Measurements from ENCODE around the gene GSE1. TPM values are rescaled to one million over a fixed set of nuclear protein-coding genes. Genes with fewer than 3 reads are reported as not detected.

GSE1 gene
- polyA plus RNA-seq, 1 donor: 94.9 TPM

GRCh38 chr16:85627526-85628264 is 14.6 kb downstream of the GSE1 start:
- no peak overlapping the region for H3K4me3 ChIP-seq (ENCODE audit: low read length)
- no CpG with 5 or more reads among the region's 30 CpGs for WGBS (ENCODE audit: insufficient coverage, low lambda C conversion rate)
- H3K27me3 ChIP-seq (ENCODE audit: control insufficient read depth, insufficient read depth, low read length): no peaks in the 10 kb centered on the region
- peaks cover 31% of the 10 kb centered on the region for H3K4me1 ChIP-seq (ENCODE audit: control insufficient read depth, insufficient read depth, low read length)
- peaks cover 22% of the 10 kb centered on the region for H3K9me3 ChIP-seq (ENCODE audit: control insufficient read depth, low read depth, low read length)
- peak overlapping the region; percentile 29 for H3K27ac ChIP-seq (ENCODE audit: low read length)
- H3K36me3 ChIP-seq (ENCODE audit: control insufficient read depth, insufficient read depth, low read length): peaks cover 10% of the 10 kb centered on the region
- no peak for DNase-seq

GRCh38 chr16:85628265-85628556 is 15.1 kb downstream of the GSE1 start:
- no CpG with 5 or more reads among the region's 5 CpGs for WGBS (ENCODE audit: insufficient coverage, low lambda C conversion rate)
- H3K9me3 ChIP-seq (ENCODE audit: control insufficient read depth, low read depth, low read length): peaks cover 22% of the 10 kb centered on the region
- H3K36me3 ChIP-seq (ENCODE audit: control insufficient read depth, insufficient read depth, low read length): peaks cover 10% of the 10 kb centered on the region
- no peaks in the 10 kb centered on the region for H3K27me3 ChIP-seq (ENCODE audit: control insufficient read depth, insufficient read depth, low read length)
- peaks cover 31% of the 10 kb centered on the region for H3K4me1 ChIP-seq (ENCODE audit: control insufficient read depth, insufficient read depth, low read length)
- H3K27ac ChIP-seq (ENCODE audit: low read length): peak overlapping the region; percentile 29
- DNase-seq: no peak
- H3K4me3 ChIP-seq (ENCODE audit: low read length): no peak overlapping the region

- H3K27ac ChIP-seq (ENCODE audit: low read length): no peak overlapping the region
- H3K36me3 ChIP-seq (ENCODE audit: control insufficient read depth, insufficient read depth, low read length): peaks cover 10% of the 10 kb centered on the region
- H3K4me3 ChIP-seq (ENCODE audit: low read length): no peak overlapping the region
- H3K27me3 ChIP-seq (ENCODE audit: control insufficient read depth, insufficient read depth, low read length): no peaks in the 10 kb centered on the region
- no peak for DNase-seq
- peaks cover 31% of the 10 kb centered on the region for H3K4me1 ChIP-seq (ENCODE audit: control insufficient read depth, insufficient read depth, low read length)
- WGBS (ENCODE audit: insufficient coverage, low lambda C conversion rate): no CpG with 5 or more reads among the region's 14 CpGs
- H3K9me3 ChIP-seq (ENCODE audit: control insufficient read depth, low read depth, low read length): peaks cover 22% of the 10 kb centered on the region
Observed at GRCh38 chr16:85628645-85629044, 15.5 kb downstream of the GSE1 start.

- no CpG with 5 or more reads among the region's 10 CpGs for WGBS (ENCODE audit: insufficient coverage, low lambda C conversion rate)
- no peak overlapping the region for H3K27ac ChIP-seq (ENCODE audit: low read length)
- H3K36me3 ChIP-seq (ENCODE audit: control insufficient read depth, insufficient read depth, low read length): peaks cover 12% of the 10 kb centered on the region
- H3K4me3 ChIP-seq (ENCODE audit: low read length): no peak overlapping the region
- no peaks in the 10 kb centered on the region for H3K27me3 ChIP-seq (ENCODE audit: control insufficient read depth, insufficient read depth, low read length)
- peaks cover 22% of the 10 kb centered on the region for H3K9me3 ChIP-seq (ENCODE audit: control insufficient read depth, low read depth, low read length)
- H3K4me1 ChIP-seq (ENCODE audit: control insufficient read depth, insufficient read depth, low read length): peaks cover 31% of the 10 kb centered on the region
- no peak for DNase-seq
Observed at GRCh38 chr16:85629326-85629725, 16.2 kb downstream of the GSE1 start.

GRCh38 chr16:85629853-85630252 is 16.7 kb downstream of the GSE1 start:
- H3K4me3 ChIP-seq (ENCODE audit: low read length): no peak overlapping the region
- no peak overlapping the region for H3K27ac ChIP-seq (ENCODE audit: low read length)
- H3K36me3 ChIP-seq (ENCODE audit: control insufficient read depth, insufficient read depth, low read length): peaks cover 16% of the 10 kb centered on the region
- peaks cover 31% of the 10 kb centered on the region for H3K4me1 ChIP-seq (ENCODE audit: control insufficient read depth, insufficient read depth, low read length)
- H3K9me3 ChIP-seq (ENCODE audit: control insufficient read depth, low read depth, low read length): peaks cover 22% of the 10 kb centered on the region
- WGBS (ENCODE audit: insufficient coverage, low lambda C conversion rate): no CpG with 5 or more reads among the region's 5 CpGs
- no peak for DNase-seq
- H3K27me3 ChIP-seq (ENCODE audit: control insufficient read depth, insufficient read depth, low read length): no peaks in the 10 kb centered on the region

- H3K27me3 ChIP-seq (ENCODE audit: control insufficient read depth, insufficient read depth, low read length): no peaks in the 10 kb centered on the region
- peaks cover 14% of the 10 kb centered on the region for H3K36me3 ChIP-seq (ENCODE audit: control insufficient read depth, insufficient read depth, low read length)
- H3K9me3 ChIP-seq (ENCODE audit: control insufficient read depth, low read depth, low read length): peaks cover 18% of the 10 kb centered on the region
- no peak overlapping the region for H3K4me3 ChIP-seq (ENCODE audit: low read length)
- peaks cover 19% of the 10 kb centered on the region for H3K4me1 ChIP-seq (ENCODE audit: control insufficient read depth, insufficient read depth, low read length)
- no peak overlapping the region for H3K27ac ChIP-seq (ENCODE audit: low read length)
- no CpG with 5 or more reads among the region's 11 CpGs for WGBS (ENCODE audit: insufficient coverage, low lambda C conversion rate)
- DNase-seq: no peak
Observed at GRCh38 chr16:85631230-85631629, 18.1 kb downstream of the GSE1 start.

- no peak overlapping the region for H3K27ac ChIP-seq (ENCODE audit: low read length)
- H3K4me3 ChIP-seq (ENCODE audit: low read length): no peak overlapping the region
- peaks cover 18% of the 10 kb centered on the region for H3K9me3 ChIP-seq (ENCODE audit: control insufficient read depth, low read depth, low read length)
- no CpG with 5 or more reads among the region's 27 CpGs for WGBS (ENCODE audit: insufficient coverage, low lambda C conversion rate)
- no peaks in the 10 kb centered on the region for H3K27me3 ChIP-seq (ENCODE audit: control insufficient read depth, insufficient read depth, low read length)
- peaks cover 13% of the 10 kb centered on the region for H3K4me1 ChIP-seq (ENCODE audit: control insufficient read depth, insufficient read depth, low read length)
- no peak for DNase-seq
- H3K36me3 ChIP-seq (ENCODE audit: control insufficient read depth, insufficient read depth, low read length): peaks cover 15% of the 10 kb centered on the region
Observed at GRCh38 chr16:85631802-85632393, 18.8 kb downstream of the GSE1 start.

GRCh38 chr16:85632709-85633437 is 19.8 kb downstream of the GSE1 start:
- H3K4me3 ChIP-seq (ENCODE audit: low read length): no peak overlapping the region
- no peak for DNase-seq
- H3K9me3 ChIP-seq (ENCODE audit: control insufficient read depth, low read depth, low read length): peaks cover 16% of the 10 kb centered on the region
- peaks cover 22% of the 10 kb centered on the region for H3K36me3 ChIP-seq (ENCODE audit: control insufficient read depth, insufficient read depth, low read length)
- H3K27ac ChIP-seq (ENCODE audit: low read length): no peak overlapping the region
- no CpG with 5 or more reads among the region's 35 CpGs for WGBS (ENCODE audit: insufficient coverage, low lambda C conversion rate)
- peaks cover 6% of the 10 kb centered on the region for H3K4me1 ChIP-seq (ENCODE audit: control insufficient read depth, insufficient read depth, low read length)
- no peaks in the 10 kb centered on the region for H3K27me3 ChIP-seq (ENCODE audit: control insufficient read depth, insufficient read depth, low read length)

GRCh38 chr16:85633438-85633743 is 20.3 kb downstream of the GSE1 start:
- no peak for DNase-seq
- Histone ChIP-seq H3K4me3 (ENCODE audit: low read length) (no peak overlapping the region), H3K27ac (ENCODE audit: low read length) (no peak overlapping the region), H3K4me1 (ENCODE audit: control insufficient read depth, insufficient read depth, low read length) (peaks cover 1% of the 10 kb centered on the region), H3K9me3 (ENCODE audit: control insufficient read depth, low read depth, low read length) (peaks cover 12% of the 10 kb centered on the region), H3K36me3 (ENCODE audit: control insufficient read depth, insufficient read depth, low read length) (peaks cover 27% of the 10 kb centered on the region), H3K27me3 (ENCODE audit: control insufficient read depth, insufficient read depth, low read length) (no peaks in the 10 kb centered on the region)
- no CpG with 5 or more reads among the region's 15 CpGs for WGBS (ENCODE audit: insufficient coverage, low lambda C conversion rate)

- H3K36me3 ChIP-seq (ENCODE audit: control insufficient read depth, insufficient read depth, low read length): peaks cover 27% of the 10 kb centered on the region
- no peak overlapping the region for H3K4me3 ChIP-seq (ENCODE audit: low read length)
- H3K27me3 ChIP-seq (ENCODE audit: control insufficient read depth, insufficient read depth, low read length): no peaks in the 10 kb centered on the region
- no CpG with 5 or more reads among the region's 35 CpGs for WGBS (ENCODE audit: insufficient coverage, low lambda C conversion rate)
- H3K4me1 ChIP-seq (ENCODE audit: control insufficient read depth, insufficient read depth, low read length): no peaks in the 10 kb centered on the region
- no peak for DNase-seq
- H3K9me3 ChIP-seq (ENCODE audit: control insufficient read depth, low read depth, low read length): peaks cover 9% of the 10 kb centered on the region
- H3K27ac ChIP-seq (ENCODE audit: low read length): no peak overlapping the region
Observed at GRCh38 chr16:85633888-85634287, 20.8 kb downstream of the GSE1 start.
